Activated CD8-positive, alpha-beta T cell treated with anti-CD3 and anti-CD28 coated beads, Interleukin-2, amount 10 ng/mL, durations not matched to agents 7 days and 5 days (primary cell): Measurements from ENCODE around the gene PEX13. TPM values are rescaled to one million over a fixed set of nuclear protein-coding genes. Genes with fewer than 3 reads are reported as not detected.
A peak's percentile ranks its signal among the peaks of the same experiment; 100 is the strongest.
"Not testable (repeated sequence)": the region's sequence is repeated elsewhere in the genome, so short reads cannot be mapped to it uniquely, and the experiment has no call there.

Source experiments
- ATAC-seq: fragments of 150-1000 bp; cut with Tn5 transposase; one replicate; pipeline ENCODE4 v1.10.0; 2021; ENCODE audit warnings: moderate library complexity
- CTCF ChIA-PET: fragments of 350-600 bp; sonication (Branson Sonifier 250); formaldehyde crosslinking; loops from one replicate; lab custom pipeline; 2021; ENCODE audit warnings: antibody characterized with exemption; lab: Charles Lee
- POLR2A ChIA-PET: fragments of 350-600 bp; sonication (Branson Sonifier 250); formaldehyde crosslinking; loops from one replicate; lab custom pipeline; 2021; ENCODE audit warnings: antibody characterized with exemption; lab: Charles Lee
- DNase-seq: peaks from one replicate; pipeline ENCODE4 v3.0.0-alpha.2; 2020
- H3K27ac Mint-ChIP-seq: one replicate; pipeline ENCODE4 v1.8.0; 2021; ENCODE audit warnings: mild to moderate bottlenecking, mixed read lengths
- H3K27me3 Mint-ChIP-seq: one replicate; pipeline ENCODE4 v1.8.0; 2021; ENCODE audit warnings: low read depth, mixed read lengths
- H3K36me3 Mint-ChIP-seq: one replicate; pipeline ENCODE4 v1.8.0; 2021; ENCODE audit warnings: low read depth, mixed read lengths
- H3K4me1 Mint-ChIP-seq: one replicate; pipeline ENCODE4 v1.8.0; 2021; ENCODE audit warnings: low read depth, mixed read lengths
- H3K4me3 Mint-ChIP-seq: one replicate; pipeline ENCODE4 v1.8.0; 2021; ENCODE audit warnings: mild to moderate bottlenecking, mixed read lengths
- H3K9me3 Mint-ChIP-seq: one replicate; pipeline ENCODE4 v1.8.0; 2022; ENCODE audit warnings: mixed read lengths; ENCODE audit not compliant: insufficient read depth
- total RNA-seq, 2 experiments: library from RNA; stranded (reverse); gene quantifications; one replicate each; pipeline ENCODE4 v1.2.3, GENCODE V29; 2021

PEX13 gene
- total RNA-seq, 2 experiments from 2014 or later, result 15.5 to 18.6 TPM

GRCh38 chr2:61034592-61034991, 17.1 kb downstream of the PEX13 start:
- CTCF ChIA-PET, H3K4me1 Mint-ChIP-seq, H3K9me3 Mint-ChIP-seq: not testable (repeated sequence)

GRCh38 chr2:61036643-61037042, 19.1 kb downstream of the PEX13 start:
- H3K27me3 Mint-ChIP-seq, H3K4me3 Mint-ChIP-seq, H3K27ac Mint-ChIP-seq, DNase-seq, H3K4me1 Mint-ChIP-seq, ATAC-seq, CTCF ChIA-PET, H3K9me3 Mint-ChIP-seq, POLR2A ChIA-PET: not testable (repeated sequence)
- peaks cover 55% of the 10 kb centered on the region for H3K36me3 Mint-ChIP-seq

More at GRCh38 chr2:61034592-61034991, 17.1 kb downstream of the PEX13 start:
- H3K4me3 Mint-ChIP-seq, H3K27ac Mint-ChIP-seq, H3K27me3 Mint-ChIP-seq, POLR2A ChIA-PET, DNase-seq, ATAC-seq: not testable (repeated sequence)
- H3K36me3 Mint-ChIP-seq, result peaks cover 52% of the 10 kb centered on the region

GRCh38 chr2:61042807-61043206, 25.3 kb downstream of the PEX13 start:
- H3K4me1 Mint-ChIP-seq, result peaks cover 5% of the 10 kb centered on the region
- CTCF ChIA-PET, result no interaction called here

GRCh38 chr2:61044636-61045035, 27.1 kb downstream of the PEX13 start:
- DNase-seq (no peak), ATAC-seq (no peak)
- no peak overlapping the region for H3K4me3 Mint-ChIP-seq
- peaks cover 5% of the 10 kb centered on the region for H3K4me1 Mint-ChIP-seq
- H3K9me3 Mint-ChIP-seq, result no peaks in the 10 kb centered on the region
- no peak overlapping the region for H3K27ac Mint-ChIP-seq
- no peaks in the 10 kb centered on the region for H3K27me3 Mint-ChIP-seq
- ChIA-PET POLR2A (no interaction called here), CTCF (no interaction called here)
- peaks cover 32% of the 10 kb centered on the region for H3K36me3 Mint-ChIP-seq

More at GRCh38 chr2:61042807-61043206, 25.3 kb downstream of the PEX13 start:
- ATAC-seq, result no peak
- DNase-seq, result no peak
- Mint-ChIP-seq H3K4me3 (no peak overlapping the region), H3K9me3 (no peaks in the 10 kb centered on the region), H3K27ac (no peak overlapping the region), H3K36me3 (peaks cover 25% of the 10 kb centered on the region), H3K27me3 (no peaks in the 10 kb centered on the region)
- POLR2A ChIA-PET, result interaction anchor here (0.6 kb wide), 1 partner anchor 74 kb away, joined by 3 read pairs; no protein-coding TSS in a partner anchor

- Mint-ChIP-seq H3K27me3 (no peaks in the 10 kb centered on the region), H3K36me3 (peaks cover 30% of the 10 kb centered on the region), H3K9me3 (no peaks in the 10 kb centered on the region), H3K4me3 (no peak overlapping the region), H3K4me1 (peaks cover 5% of the 10 kb centered on the region), H3K27ac (no peak overlapping the region)
- ChIA-PET CTCF (no interaction called here), POLR2A (no interaction called here)
- ATAC-seq, result no peak
- DNase-seq, result no peak
Measured at GRCh38 chr2:61045226-61045625, 27.7 kb downstream of the PEX13 start.

- Mint-ChIP-seq H3K4me3 (no peak overlapping the region), H3K27me3 (no peaks in the 10 kb centered on the region), H3K9me3 (no peaks in the 10 kb centered on the region), H3K4me1 (peaks cover 5% of the 10 kb centered on the region), H3K27ac (no peak overlapping the region), H3K36me3 (peaks cover 29% of the 10 kb centered on the region)
- POLR2A ChIA-PET, result no interaction called here
- CTCF ChIA-PET, result no interaction called here
- no peak for DNase-seq
- no peak for ATAC-seq
Measured at GRCh38 chr2:61045999-61046398, 28.5 kb downstream of the PEX13 start.

- H3K4me3 Mint-ChIP-seq, result no peak overlapping the region
- ChIA-PET POLR2A (no interaction called here), CTCF (no interaction called here)
- peaks cover 22% of the 10 kb centered on the region for H3K36me3 Mint-ChIP-seq
- no peak overlapping the region for H3K27ac Mint-ChIP-seq
- H3K9me3 Mint-ChIP-seq, result no peaks in the 10 kb centered on the region
- ATAC-seq (peak; percentile 36), DNase-seq (no peak)
- no peaks in the 10 kb centered on the region for H3K27me3 Mint-ChIP-seq
- H3K4me1 Mint-ChIP-seq, result no peaks in the 10 kb centered on the region
Measured at GRCh38 chr2:61055557-61055956, 38.0 kb downstream of the PEX13 start.

- Mint-ChIP-seq H3K27ac (no peak overlapping the region), H3K4me1 (no peaks in the 10 kb centered on the region), H3K36me3 (peaks cover 19% of the 10 kb centered on the region), H3K9me3 (no peaks in the 10 kb centered on the region), H3K4me3 (no peak overlapping the region), H3K27me3 (no peaks in the 10 kb centered on the region)
- ChIA-PET CTCF (no interaction called here), POLR2A (no interaction called here)
- DNase-seq, result no peak
- no peak for ATAC-seq
Measured at GRCh38 chr2:61057562-61057961, 40.0 kb downstream of the PEX13 start.

- Mint-ChIP-seq H3K4me1 (no peaks in the 10 kb centered on the region), H3K4me3 (no peak overlapping the region), H3K36me3 (peaks cover 12% of the 10 kb centered on the region), H3K9me3 (no peaks in the 10 kb centered on the region), H3K27ac (no peak overlapping the region), H3K27me3 (no peaks in the 10 kb centered on the region)
- POLR2A ChIA-PET, result no interaction called here
- CTCF ChIA-PET, result no interaction called here
- DNase-seq, result no peak
- ATAC-seq, result no peak
Measured at GRCh38 chr2:61059382-61059781, 41.9 kb downstream of the PEX13 start.

GRCh38 chr2:61065714-61066709, 48.5 kb downstream of the PEX13 start, which contains the start of gene SANBR:
Gene SANBR (plus strand): TSS chr2:61065871. CDS start chr2:61070351, 4,480 bp downstream.
- ChIA-PET CTCF (interaction anchor here (0.7 to 1.6 kb wide), 2 partner anchors 70 to 1178 kb away, joined by 3 read pairs; no protein-coding TSS in a partner anchor), POLR2A (interaction anchor here (0.6 to 2.2 kb wide), 2 partner anchors 112 to 389 kb away, joined by 3 to 11 read pairs; no protein-coding TSS in a partner anchor)
- peaks cover 1% of the 10 kb centered on the region for H3K27me3 Mint-ChIP-seq
- H3K4me1 Mint-ChIP-seq, result peaks cover 14% of the 10 kb centered on the region
- H3K27ac Mint-ChIP-seq, result peak within 1 kb of the TSS; percentile 85
- DNase-seq (peak; percentile 86), ATAC-seq (peak; percentile 99)
- peaks cover 5% of the 10 kb centered on the region for H3K36me3 Mint-ChIP-seq
- H3K4me3 Mint-ChIP-seq, result peak within 1 kb of the TSS; percentile 93
- no peaks in the 10 kb centered on the region for H3K9me3 Mint-ChIP-seq

GRCh38 chr2:61074100-61074499, 56.6 kb downstream of the PEX13 start:
- ChIA-PET CTCF (no interaction called here), POLR2A (no interaction called here)
- Mint-ChIP-seq H3K36me3 (peaks cover 26% of the 10 kb centered on the region), H3K4me1 (no peaks in the 10 kb centered on the region), H3K4me3 (no peak overlapping the region), H3K27ac (no peak overlapping the region), H3K27me3 (no peaks in the 10 kb centered on the region), H3K9me3 (no peaks in the 10 kb centered on the region)
- ATAC-seq, result no peak
- DNase-seq, result no peak

GRCh38 chr2:61085883-61086282, 68.4 kb downstream of the PEX13 start:
- ATAC-seq (no peak), DNase-seq (no peak)
- H3K4me1 Mint-ChIP-seq, result no peaks in the 10 kb centered on the region
- H3K27ac Mint-ChIP-seq, result no peak overlapping the region
- ChIA-PET POLR2A (no interaction called here), CTCF (no interaction called here)
- H3K4me3 Mint-ChIP-seq, result no peak overlapping the region
- H3K36me3 Mint-ChIP-seq, result no peaks in the 10 kb centered on the region
- H3K9me3 Mint-ChIP-seq, result no peaks in the 10 kb centered on the region
- H3K27me3 Mint-ChIP-seq, result no peaks in the 10 kb centered on the region
